Measurements from ENCODE around the gene HLA-DQA1.
"Not testable (repeated sequence)": the region's sequence is repeated elsewhere in the genome, so short reads cannot be mapped to it uniquely, and the experiment has no call there.

HLA-DQA1 gene

DNA sequence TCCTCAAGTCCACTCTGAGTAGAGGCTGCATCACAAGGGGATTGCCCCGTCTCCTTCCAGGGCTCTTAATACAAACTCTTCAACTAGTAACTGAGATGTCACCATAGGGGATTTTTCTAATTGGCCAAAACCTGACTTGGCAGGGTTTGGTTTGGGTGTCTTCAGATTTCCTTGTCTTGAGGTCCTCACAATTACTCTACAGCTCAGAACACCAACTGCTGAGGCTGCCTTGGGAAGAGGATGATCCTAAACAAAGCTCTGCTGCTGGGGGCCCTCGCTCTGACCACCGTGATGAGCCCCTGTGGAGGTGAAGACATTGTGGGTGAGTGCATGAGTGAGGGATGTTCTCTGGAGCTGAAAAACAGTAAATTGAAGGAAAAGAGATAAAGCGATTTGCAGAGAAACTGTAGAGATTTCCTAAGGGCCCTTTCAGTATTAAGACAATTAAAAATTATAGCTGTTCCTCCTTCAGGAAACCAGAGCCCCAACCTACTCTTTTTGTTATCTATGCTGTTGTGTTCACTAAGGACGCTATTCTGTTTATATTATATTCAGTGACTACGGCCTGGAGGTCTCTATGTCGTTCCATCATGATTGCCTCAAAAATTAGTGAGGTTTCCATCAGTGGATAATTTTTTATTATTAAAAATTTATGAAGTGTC, at the start of gene HLA-DQA1:
HLA-DQA1 (plus strand) TSS at position 188 of the 662 bp plus-strand sequence; CDS start at position 241, 53 bp downstream.
- Histone ChIP-seq H3K27ac (no peak within 1 kb of the TSS), H3K4me3 (no peak within 1 kb of the TSS)
- DNase-seq (ENCODE audit: low spot score), result no peak
- TF ChIP-seq, protein P1, sequence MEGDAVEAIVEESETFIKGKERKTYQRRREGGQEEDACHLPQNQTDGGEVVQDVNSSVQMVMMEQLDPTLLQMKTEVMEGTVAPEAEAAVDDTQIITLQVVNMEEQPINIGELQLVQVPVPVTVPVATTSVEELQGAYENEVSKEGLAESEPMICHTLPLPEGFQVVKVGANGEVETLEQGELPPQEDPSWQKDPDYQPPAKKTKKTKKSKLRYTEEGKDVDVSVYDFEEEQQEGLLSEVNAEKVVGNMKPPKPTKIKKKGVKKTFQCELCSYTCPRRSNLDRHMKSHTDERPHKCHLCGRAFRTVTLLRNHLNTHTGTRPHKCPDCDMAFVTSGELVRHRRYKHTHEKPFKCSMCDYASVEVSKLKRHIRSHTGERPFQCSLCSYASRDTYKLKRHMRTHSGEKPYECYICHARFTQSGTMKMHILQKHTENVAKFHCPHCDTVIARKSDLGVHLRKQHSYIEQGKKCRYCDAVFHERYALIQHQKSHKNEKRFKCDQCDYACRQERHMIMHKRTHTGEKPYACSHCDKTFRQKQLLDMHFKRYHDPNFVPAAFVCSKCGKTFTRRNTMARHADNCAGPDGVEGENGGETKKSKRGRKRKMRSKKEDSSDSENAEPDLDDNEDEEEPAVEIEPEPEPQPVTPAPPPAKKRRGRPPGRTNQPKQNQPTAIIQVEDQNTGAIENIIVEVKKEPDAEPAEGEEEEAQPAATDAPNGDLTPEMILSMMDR (IDR thresholded peaks at IDR 0.05), result no peak

DNA sequence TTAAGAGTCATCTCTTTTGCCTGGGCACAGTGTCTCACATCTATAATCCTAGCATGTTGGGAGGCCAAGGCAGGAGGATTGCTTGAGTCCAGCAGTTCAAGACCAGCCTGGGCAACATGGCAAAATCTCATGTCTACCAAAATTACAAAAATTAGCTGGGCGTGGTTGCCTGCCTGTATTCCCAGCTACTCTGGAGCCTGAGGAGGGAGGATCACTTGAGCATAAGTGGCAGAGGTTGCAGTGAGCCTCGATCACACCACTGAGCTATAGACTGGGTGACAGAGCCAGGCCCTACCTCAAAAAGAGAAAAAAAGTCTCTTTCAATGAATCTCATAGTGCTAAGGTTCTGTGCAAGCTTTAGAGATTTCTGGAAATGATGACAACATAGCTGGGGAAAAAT, 49.0 kb upstream of the HLA-DQA1 start:
- H3K27ac ChIP-seq, result no peak overlapping the region
- DNase-seq (ENCODE audit: low spot score), result no peak
- H3K4me3 ChIP-seq, result no peak overlapping the region
- TF ChIP-seq, protein P1 (IDR thresholded peaks at IDR 0.05), result no peak

DNA sequence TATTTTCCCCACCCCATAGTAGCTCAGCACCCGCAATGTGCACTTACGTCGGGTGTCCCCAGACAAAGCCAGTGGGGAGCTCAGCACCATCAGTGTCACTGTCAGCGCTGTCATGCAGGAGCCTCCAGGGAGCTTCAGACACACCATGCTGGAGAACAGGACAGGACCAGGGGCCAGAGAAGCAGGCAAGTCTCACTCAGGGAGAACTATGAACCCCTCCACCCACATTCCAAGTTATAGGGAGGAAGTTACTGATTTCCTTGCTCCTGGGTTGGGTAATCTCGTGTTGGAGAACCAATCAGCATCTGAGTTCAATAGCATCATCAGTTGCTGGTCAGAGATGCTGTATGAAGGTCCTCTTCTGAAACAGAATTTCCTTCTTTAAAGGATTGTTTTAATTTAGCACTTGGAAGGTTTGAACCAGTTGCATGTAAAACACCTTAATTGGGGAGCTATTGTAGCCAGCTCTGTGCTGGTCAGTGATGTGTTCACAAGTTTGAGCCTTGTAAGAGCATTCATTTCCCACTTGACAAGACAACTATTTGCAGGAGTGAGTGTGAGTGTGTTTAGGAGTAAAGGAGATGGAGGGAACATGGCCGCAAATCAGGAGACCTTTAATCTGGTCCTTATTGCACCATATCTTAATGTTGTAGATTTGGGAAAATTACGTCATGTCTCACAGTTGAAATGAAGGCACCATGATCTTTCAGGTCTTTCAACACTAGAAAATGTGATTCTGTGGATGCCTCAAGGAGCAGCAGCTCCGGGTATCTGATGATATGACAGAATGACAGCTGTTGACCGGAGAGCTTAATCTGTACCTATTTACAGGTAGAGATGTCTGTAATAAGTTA, 47.4 kb upstream of the HLA-DQA1 start, which contains the start of gene HLA-DRB1:
HLA-DRB1 (minus strand) TSS at position 253 of the 854 bp plus-strand sequence; CDS start at position 147, 106 bp downstream.
- no peak within 1 kb of the TSS for H3K4me3 ChIP-seq
- DNase-seq (ENCODE audit: low spot score), result no peak
- H3K27ac ChIP-seq, result no peak within 1 kb of the TSS
- TF ChIP-seq, protein P1 (IDR thresholded peaks at IDR 0.05), result no peak

DNA sequence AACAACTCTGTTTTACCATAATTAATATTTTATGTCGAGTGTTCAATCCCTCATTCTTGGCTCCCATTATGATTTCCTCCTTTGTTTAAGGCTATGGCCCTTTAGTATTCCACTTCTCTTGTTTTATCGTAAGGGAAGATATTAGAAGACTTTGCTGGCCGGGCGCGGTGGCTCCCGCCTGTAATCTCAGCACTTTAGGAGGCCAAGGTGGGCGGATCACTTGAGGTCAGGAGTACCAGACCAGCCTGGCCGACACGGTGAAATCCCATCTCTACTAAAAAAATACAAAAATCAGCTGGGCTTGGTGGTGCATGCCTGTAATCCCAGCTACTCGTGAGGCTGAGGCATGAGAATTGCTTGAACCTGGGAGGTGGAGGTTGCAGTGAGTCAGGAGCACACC, 46.5 kb upstream of the HLA-DQA1 start:
- H3K4me3 ChIP-seq; H3K27ac ChIP-seq; DNase-seq (ENCODE audit: low spot score): not testable (repeated sequence)

DNA sequence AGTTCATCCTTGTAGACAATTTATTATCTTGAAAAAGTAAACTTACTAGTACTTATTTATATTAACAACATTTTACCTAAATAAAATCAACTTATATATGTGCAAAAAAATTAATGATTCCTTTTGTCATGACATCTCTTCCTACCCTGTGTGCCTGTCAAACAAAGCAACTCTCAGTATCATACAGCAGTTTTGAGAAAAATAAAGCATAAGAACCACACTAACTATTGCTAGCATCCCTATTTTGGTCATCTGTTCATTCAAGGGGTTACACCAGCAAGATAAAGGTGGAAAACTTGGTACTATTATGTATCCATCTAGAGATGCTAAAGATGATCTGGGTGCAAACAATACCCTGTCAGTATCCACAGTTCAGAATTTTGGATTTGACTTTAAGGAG, 40.2 kb upstream of the HLA-DQA1 start:
- DNase-seq (ENCODE audit: low spot score), result no peak
- TF ChIP-seq, protein P1 (IDR thresholded peaks at IDR 0.05), result no peak
- Histone ChIP-seq H3K4me3 (no peak overlapping the region), H3K27ac (no peak overlapping the region)

DNA sequence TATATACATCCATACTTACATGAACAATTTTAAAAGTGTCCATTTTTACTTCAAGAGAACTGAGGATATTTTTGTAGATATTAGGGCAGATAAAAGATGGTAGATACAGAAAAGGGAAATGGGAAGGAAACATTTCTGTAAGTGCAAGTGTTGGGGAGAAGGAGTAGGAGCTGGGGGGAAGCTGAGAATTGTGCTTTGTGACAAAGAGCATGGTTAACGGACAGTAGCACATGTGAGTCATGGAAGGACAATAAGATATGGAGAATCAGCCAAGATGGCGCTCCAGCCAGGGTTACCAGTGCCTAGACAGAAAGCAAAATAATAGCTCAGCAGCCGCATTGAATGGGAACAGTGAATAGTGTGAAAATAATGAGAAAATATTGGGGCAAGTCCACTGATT, 34.8 kb upstream of the HLA-DQA1 start:
- H3K4me3 ChIP-seq, result no peak overlapping the region
- H3K27ac ChIP-seq, result no peak overlapping the region
- TF ChIP-seq, protein P1 (IDR thresholded peaks at IDR 0.05), result no peak
- no peak for DNase-seq (ENCODE audit: low spot score)

DNA sequence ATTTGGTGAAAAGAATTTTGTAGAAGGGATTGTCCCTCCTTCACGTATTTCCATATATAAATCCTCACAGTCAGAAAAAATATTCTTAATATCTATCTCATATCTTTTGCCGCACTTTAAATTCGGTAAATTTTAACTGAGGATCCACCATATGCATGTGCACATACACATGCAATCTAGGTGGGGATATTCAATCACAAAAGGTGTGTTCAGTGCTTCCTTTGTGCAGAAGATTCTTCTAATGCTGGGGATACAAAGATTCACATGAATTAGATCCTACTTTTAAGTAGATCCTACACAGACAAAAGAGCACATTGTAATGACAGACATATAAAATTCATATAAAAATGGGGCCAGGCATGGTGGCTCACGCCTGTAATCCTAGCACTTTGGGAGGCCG, 34.0 kb upstream of the HLA-DQA1 start:
- no peak overlapping the region for H3K27ac ChIP-seq
- TF ChIP-seq, protein P1 (IDR thresholded peaks at IDR 0.05), result no peak
- H3K4me3 ChIP-seq, result no peak overlapping the region
- no peak for DNase-seq (ENCODE audit: low spot score)

Measured in coronary artery (tissue), 2 donors.